Activated T-helper 2 cell treated with anti-CD3 and anti-CD28 coated beads, Interferon-gamma antibody, Interleukin-2, Interleukin-4, amounts not matched to agents 10 μg/mL and 5 μg/mL and 100 μg/mL, durations not matched to agents 14 hours and 24 hours and 36 hours (primary cell): ENCODE results near the gene LIMS1. TPM values are rescaled to one million over a fixed set of nuclear protein-coding genes. Genes with fewer than 3 reads are reported as not detected.
A peak's percentile ranks its signal among the peaks of the same experiment; 100 is the strongest.
"Not testable (repeated sequence)": the region's sequence is repeated elsewhere in the genome, so short reads cannot be mapped to it uniquely, and the experiment has no call there.

Source experiments
- DNase-seq: peaks from one replicate; pipeline ENCODE4 v3.0.0; 2021; ENCODE audit warnings: low spot score
- H3K27ac Mint-ChIP-seq: one replicate; pipeline ENCODE4 v1.8.0; 2021; ENCODE audit warnings: mixed read lengths
- H3K27me3 Mint-ChIP-seq: one replicate; pipeline ENCODE4 v1.8.0; 2021; ENCODE audit warnings: low read depth, mixed read lengths
- H3K36me3 Mint-ChIP-seq: one replicate; pipeline ENCODE4 v1.8.0; 2021; ENCODE audit warnings: low read depth, mixed read lengths
- H3K4me1 Mint-ChIP-seq: one replicate; pipeline ENCODE4 v1.8.0; 2021; ENCODE audit warnings: low read depth, mixed read lengths
- H3K4me3 Mint-ChIP-seq: one replicate; pipeline ENCODE4 v1.8.0; 2021; ENCODE audit warnings: low read depth, mild to moderate bottlenecking, moderate library complexity, mixed read lengths
- H3K9me3 Mint-ChIP-seq: one replicate; pipeline ENCODE4 v1.8.0; 2021; ENCODE audit warnings: mixed read lengths
- intact Hi-C: fragments of 100-400 bp; cut with micrococcal nuclease; formaldehyde crosslinking; loops from one replicate; pipeline ENCODE4 v1.15.1; 2023
- total RNA-seq: library from RNA; stranded (reverse); gene quantifications from 2 replicates; pipeline ENCODE4 v1.2.3, GENCODE V29; 2022

The LIMS1 gene
- total RNA-seq, 1 donor from 2014 or later: 48.4 TPM

DNA sequence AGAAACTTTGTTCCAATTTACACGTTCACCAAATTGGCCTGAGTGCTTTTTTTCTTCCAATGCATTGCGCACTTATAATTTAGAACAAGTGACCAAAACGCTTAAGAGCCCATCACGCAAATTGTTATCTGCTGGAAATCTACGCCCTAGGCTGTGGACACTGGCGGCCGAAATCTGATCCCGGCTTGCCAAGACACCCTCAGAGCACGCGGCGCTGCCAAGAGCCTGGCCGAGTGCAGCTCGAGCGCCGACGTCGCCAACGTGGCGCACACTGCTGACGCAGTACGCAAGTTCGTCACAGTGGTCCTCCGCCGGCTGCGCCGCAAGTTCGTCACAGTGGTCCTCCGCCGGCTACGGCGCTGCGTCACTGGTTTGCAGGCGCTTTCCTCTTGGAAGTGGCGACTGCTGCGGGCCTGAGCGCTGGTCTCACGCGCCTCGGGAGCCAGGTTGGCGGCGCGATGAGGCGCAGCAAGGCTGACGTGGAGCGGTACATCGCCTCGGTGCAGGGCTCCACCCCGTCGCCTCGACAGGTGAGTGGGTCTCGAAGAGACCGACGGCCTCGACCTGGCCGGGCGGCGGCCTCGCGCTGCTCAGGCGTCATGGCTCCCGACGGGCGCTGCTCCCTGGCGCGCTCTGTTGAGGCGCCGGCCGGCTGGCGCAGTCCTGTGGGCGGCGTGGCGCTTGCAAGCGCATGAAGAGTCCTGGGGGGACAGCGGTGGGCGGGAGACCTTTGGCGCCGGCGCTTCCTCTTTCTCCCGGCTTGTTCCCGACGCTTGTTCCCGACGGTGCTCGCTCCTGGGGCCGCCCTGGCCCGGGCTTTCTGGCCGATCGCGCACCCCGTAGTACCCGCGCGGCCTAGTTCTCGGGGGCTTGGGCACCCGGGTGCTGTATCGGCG lies 185.1 kb downstream of the LIMS1 start, which contains the start of gene RANBP2:
TSS of gene RANBP2 (plus strand) at position 334 of the 896 bp plus-strand sequence. CDS start at position 459, 125 bp downstream.
- Mint-ChIP-seq H3K36me3 (peaks cover 6% of the 10 kb centered on the region), H3K27ac (peak within 1 kb of the TSS; percentile 99), H3K4me3 (peak within 1 kb of the TSS; percentile 91), H3K9me3 (no peaks in the 10 kb centered on the region), H3K27me3 (no peaks in the 10 kb centered on the region), H3K4me1 (peaks cover 12% of the 10 kb centered on the region)
- DNase-seq: peak; percentile 91
- intact Hi-C loops: loop anchor here (1.0 to 5.0 kb wide), 5 partner anchors 67 to 270 kb away; partner anchors contain the start of genes CCDC138, GCC2 and LIMS1

DNA sequence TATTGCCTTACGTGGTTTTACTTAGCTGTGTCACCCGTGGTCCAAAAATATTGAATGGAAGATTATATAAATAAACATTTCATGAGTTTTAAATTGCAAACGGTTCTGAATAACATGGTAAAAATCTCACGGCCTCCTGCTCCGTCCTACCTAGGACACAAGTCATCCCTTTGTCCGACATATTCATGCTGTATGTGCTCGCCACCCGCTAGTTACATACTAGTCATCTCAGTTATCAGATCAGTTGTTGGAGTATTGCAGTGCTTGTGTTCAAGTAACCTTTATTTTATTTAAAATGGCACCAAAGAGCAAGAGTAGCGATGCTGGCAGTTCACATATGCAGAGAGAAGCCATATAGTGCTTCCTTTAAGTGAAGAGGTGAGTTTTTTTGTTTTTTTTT lies 191.8 kb downstream of the LIMS1 start:
- DNase-seq, H3K27ac Mint-ChIP-seq, intact Hi-C loops, H3K27me3 Mint-ChIP-seq, H3K4me3 Mint-ChIP-seq, H3K9me3 Mint-ChIP-seq: not testable (repeated sequence)
- H3K36me3 Mint-ChIP-seq: peaks cover 16% of the 10 kb centered on the region
- H3K4me1 Mint-ChIP-seq: peaks cover 15% of the 10 kb centered on the region

DNA sequence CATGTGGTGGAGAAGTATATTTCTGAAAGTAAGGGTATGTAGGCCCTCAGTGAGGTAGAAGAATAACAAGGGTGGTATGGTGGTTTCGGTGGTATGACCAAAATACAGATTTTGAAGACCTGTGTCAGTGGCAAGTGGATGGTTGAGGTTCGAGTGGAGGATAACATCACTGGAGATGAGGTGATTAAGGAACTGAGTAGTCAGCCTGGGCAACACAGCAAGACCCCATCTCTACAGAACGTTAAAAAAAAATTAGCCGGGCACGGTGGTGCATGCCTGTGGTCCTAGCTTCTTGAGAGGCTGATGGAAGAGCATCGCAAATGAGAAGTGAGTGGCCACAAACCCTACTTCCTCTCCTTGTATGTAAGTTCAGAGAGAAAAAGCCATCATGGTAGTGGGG lies 200.4 kb downstream of the LIMS1 start:
- H3K27me3 Mint-ChIP-seq, DNase-seq, H3K4me3 Mint-ChIP-seq, H3K9me3 Mint-ChIP-seq, intact Hi-C loops, H3K4me1 Mint-ChIP-seq: not testable (repeated sequence)
- peak overlapping the region; percentile 3 for H3K27ac Mint-ChIP-seq
- peaks cover 44% of the 10 kb centered on the region for H3K36me3 Mint-ChIP-seq

Other genes with a start within 250 kb of the LIMS1 start
- gene SULT1C2, start 245.6 kb upstream of the LIMS1 start, total RNA-seq: not detected in 2 replicates
- not detected in 2 replicates for gene SULT1C4, start 156.5 kb upstream of the LIMS1 start, total RNA-seq
- 38.8 and 42.7 TPM in 2 replicates for gene GCC2, start 85.3 kb upstream of the LIMS1 start, total RNA-seq
- gene RANBP2, start 185.0 kb downstream of the LIMS1 start, total RNA-seq: 70.0 and 72.4 TPM in 2 replicates